ENCODE results near the gene SMARCB1.

The SMARCB1 gene

DNA sequence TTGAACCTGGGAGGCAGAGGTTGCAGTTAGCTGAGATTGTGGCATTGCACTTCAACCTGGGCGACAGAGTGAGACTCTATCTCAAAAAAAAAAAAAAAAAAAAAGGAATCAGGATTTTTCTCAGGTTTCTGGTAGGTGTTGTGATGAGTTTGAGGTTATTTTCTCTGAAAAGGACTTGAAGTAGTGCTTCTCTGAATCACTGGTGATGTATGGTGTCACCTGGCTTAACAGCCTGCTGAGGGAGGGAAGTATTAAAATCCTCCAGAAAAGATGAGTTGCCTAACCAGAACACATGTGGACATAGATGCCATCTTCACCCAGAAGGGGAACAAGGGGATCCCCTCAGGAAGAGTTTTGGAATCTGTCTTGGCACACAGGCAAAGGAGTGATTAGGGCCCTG is 20.1 kb downstream of the SMARCB1 start:
- no peak for DNase-seq

- no peak for DNase-seq
These were observed 25.6 kb downstream of the SMARCB1 start for GRCh38 chr22:23812378-23812777.

GRCh38 chr22:23815541-23816155 is 28.9 kb downstream of the SMARCB1 start:
- no peak for DNase-seq

DNA sequence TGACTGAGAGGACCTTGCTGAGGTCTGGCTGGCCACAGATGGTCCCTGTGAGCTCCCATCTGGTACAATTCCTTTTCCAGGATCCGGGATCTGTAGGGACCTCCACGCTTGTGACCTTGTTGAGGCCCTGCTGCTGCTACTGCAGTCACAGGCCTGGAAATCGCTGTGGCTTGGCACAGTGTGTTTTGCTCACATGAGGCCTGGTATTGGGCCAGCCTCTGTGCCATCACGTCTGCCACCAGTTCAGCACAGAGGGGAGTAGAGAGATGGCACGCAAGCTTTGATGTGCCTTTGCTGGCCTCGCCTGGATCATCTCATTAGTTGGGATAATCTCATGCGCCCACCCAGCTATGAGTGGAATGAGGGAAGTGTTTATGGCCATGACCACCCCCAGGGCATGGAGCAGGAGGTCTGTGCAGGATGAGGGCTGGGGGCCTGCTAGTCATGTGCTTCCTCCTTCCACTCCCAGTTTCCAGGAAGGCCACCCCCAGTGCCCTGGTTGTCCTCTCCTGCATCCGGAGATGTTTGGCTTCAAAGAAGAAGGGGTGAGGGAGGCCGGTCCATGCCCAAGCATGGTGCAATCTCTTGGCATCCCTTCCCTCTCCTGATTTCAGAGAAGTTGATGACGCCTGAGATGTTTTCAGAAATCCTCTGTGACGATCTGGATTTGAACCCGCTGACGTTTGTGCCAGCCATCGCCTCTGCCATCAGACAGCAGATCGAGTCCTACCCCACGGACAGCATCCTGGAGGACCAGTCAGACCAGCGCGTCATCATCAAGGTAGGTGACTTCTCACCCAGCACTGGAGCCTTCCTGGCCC is 29.6 kb downstream of the SMARCB1 start:
- no peak for DNase-seq

GRCh38 chr22:23817146-23817545 is 30.4 kb downstream of the SMARCB1 start:
- DNase-seq = no peak

DNA sequence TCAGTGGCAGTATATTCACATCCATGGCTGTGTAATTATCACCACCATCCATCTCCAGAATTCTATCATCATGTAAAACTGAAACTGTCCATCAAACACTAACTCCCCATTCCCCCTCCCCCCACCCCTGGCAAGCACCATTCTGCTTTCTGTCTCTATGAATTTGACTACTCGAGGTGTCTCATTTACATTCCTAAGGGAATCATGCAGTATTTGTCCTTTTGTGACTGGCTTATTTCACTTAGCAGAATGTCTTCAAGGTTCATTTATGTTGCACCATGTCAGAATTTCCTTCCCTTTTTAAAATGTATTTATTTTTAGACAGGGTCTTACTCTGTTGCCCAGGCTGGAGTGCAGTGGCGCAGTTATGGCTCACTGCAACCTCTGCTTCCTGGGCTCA is 31.8 kb downstream of the SMARCB1 start:
- DNase-seq = no peak

- no peak for DNase-seq
These were observed 34.0 kb downstream of the SMARCB1 start for GRCh38 chr22:23820748-23821211.

- no peak for DNase-seq
These were observed 35.4 kb downstream of the SMARCB1 start for GRCh38 chr22:23822101-23822671.

GRCh38 chr22:23823331-23823791 is 36.6 kb downstream of the SMARCB1 start:
- no peak for DNase-seq

DNA sequence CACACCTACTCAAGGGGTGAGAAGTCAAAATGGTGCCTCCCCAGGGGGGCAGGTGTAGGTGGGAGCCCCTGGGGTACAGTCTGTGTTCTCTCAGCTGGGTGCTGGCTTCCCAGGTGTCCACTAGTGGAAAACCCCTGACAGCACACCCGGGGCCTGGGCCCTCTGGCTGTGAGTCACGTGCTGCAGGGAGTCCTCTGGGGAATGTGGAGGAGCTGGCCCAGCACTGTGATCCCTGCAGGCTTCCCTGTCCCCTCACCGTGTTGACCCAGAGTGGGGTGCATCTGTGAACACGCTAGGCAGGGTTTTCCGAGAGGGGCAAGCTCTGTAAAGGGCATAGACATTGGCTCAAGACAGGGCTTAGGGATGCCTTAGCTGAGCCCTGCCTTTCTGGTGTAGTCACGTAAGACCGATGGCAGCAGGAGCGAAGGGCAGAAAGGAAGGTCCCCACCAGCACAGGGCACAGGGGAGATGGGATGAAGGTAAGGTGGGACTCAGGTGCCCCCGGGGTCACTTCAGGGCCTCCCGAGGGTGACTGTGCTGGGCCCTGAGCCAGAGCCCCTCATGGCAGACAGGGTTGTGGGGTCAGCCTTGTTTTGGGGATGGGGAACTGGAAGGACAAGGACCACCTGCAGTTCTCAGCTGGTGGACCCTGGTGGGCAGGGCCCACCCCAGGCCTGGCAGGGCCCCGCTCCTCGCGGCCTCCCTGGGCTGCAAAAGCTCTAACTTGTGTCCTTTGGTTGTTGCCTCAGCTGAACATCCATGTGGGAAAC is 37.9 kb downstream of the SMARCB1 start:
- no peak for DNase-seq

GRCh38 chr22:23825246-23825905 is 38.6 kb downstream of the SMARCB1 start:
- no peak for DNase-seq

GRCh38 chr22:23826510-23827350 is 40.0 kb downstream of the SMARCB1 start:
- no peak for DNase-seq

- no peak for DNase-seq
These were observed 40.7 kb downstream of the SMARCB1 start for GRCh38 chr22:23827351-23827995.

DNA sequence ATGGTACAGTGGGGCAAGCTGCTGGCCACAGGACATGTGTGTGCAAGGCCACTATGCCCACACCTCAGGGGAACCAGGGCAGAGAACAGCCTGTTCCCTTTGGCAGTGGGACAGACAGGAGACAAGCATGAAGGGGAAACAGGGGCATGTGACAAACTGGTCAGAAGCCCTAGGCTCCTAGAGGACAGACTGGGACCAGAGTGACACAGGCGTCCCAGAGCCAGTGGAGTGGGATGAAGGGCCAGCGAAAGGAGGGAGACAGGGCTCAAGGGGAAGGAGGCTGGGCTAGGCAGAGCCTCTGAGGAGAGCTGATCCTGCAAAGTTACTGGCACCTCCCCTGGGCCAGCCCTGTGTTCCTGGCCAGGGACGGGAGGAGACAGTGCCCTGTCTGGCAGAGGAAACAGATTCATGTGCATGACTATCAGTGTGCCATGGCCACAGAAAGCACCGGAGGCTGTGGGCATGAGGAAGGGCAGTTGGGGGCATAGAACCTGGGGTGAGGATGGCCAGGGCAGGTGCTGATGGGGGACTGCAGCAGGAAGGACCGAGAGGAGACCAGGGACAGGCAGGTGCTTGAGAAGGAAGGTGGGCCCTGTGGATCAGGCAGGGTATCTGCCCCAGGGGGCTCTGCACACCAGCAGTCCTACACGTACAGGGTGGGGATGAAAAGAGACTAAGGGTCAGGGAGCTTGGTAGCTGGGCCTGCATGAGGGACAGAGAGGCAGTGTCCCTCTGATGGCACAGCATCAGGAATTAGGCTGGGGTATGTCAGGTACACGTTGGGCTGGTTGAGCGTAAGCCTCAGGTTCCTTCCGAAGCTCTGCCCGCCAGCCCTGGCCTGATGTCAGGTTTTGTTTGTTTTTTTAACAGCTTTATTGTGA is 42.3 kb downstream of the SMARCB1 start:
- DNase-seq = no peak

DNA sequence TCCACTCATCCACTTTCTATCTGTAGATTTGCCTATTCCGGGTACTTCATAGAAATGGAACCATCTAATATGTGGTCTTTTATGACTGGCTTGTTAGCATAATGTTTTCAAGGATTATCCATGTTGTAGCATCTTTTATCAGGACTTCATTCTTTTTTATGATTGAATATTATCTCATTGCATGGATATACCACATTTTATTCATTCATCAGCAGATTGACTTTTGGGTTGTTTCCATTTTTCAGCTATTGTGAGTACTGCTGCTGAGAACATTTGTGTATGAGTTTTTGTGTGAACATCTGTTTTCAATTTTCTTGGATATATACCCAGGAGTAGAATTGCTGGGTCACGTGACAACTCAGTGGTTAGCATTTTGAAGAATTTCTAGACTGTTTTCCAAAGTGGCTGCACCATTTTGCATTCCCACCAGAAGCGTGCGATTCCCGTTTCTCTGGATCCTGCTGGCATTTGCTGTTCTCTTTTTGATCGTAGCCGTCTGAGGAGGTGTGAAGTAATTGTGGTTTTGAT is 43.1 kb downstream of the SMARCB1 start:
- no peak for DNase-seq

DNA sequence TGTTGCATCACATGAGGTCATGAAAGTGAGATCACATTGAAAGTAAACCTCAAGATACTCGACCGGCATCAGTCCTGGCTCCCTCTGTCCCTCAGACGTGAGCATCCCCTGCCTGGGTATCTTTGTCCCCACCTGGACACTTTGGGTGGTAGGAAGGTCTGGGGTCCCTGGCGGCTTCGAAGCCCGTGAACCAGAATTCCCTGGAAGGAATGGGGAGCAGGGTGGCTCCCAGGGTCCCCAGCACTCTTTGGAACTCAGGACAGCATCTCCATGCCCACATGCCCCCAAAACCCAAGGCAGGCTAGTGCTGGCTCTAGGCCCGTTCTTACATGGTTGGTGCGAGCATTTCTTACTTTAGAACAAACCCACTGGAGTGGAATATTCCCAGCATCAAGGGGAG is 44.5 kb downstream of the SMARCB1 start:
- no peak for DNase-seq

DNA sequence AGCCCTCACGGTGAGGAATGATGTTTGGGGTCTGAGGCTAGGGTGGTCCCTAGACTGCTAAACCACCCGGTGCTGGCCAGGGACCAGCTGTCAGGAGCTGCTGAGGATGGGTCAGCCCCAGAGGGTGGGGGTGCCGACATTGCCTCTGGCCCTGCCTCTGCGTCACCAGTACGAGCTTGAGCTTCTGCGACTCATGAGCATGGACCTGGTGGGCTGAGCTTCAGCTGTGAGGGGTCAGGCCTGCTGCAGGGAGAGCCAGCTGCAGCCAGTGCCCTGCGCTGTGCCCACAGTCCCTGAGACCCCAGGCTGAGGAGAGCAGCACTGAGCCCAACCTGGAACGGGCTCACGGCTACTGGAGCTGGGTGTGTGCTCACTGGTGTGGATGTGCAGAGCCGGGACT is 45.0 kb downstream of the SMARCB1 start:
- no peak for DNase-seq

- no peak for DNase-seq
These were observed 45.7 kb downstream of the SMARCB1 start for GRCh38 chr22:23832226-23833016.

Data from CD4-positive, alpha-beta T cell treated with Interleukin-4 for 4 hours (primary cell).